Naive B cell (primary cell): ENCODE results near the gene C1QC. TPM values are rescaled to one million over a fixed set of nuclear protein-coding genes. Genes with fewer than 3 reads are reported as not detected.

ENCODE experiments used
- ATAC-seq, 2 donors: fragments of 150-1000 bp; cut with Tn5 transposase; 2 replicates each; pipeline ENCODE4 v1.10.0; 2021; ENCODE audit warnings: low read depth in 2 of 2, mild to moderate bottlenecking in 2 of 2, moderate library complexity in 2 of 2
- DNase-seq: peaks from one replicate; pipeline ENCODE4 v3.0.0; 2022
- H3K27ac Mint-ChIP-seq, 6 donors: one replicate each; pipeline ENCODE4 v1.8.0; 2020 to 2022; ENCODE audit warnings: mild to moderate bottlenecking in 6 of 6, mixed read lengths in 6 of 6, moderate library complexity in 5 of 6, inconsistent platforms in 2 of 6
- H3K27me3 Mint-ChIP-seq, 3 donors: one replicate each; pipeline ENCODE4 v1.8.0; 2021 to 2022; ENCODE audit warnings: mixed read lengths in 3 of 3, mild to moderate bottlenecking in 1 of 3
- H3K36me3 Mint-ChIP-seq, 2 donors: one replicate each; pipeline ENCODE4 v1.8.0; 2020 to 2022; ENCODE audit warnings: mixed read lengths in 2 of 2, inconsistent platforms in 1 of 2, mild to moderate bottlenecking in 1 of 2
- H3K4me1 Mint-ChIP-seq, 3 donors: one replicate each; pipeline ENCODE4 v1.8.0; 2020 to 2022; ENCODE audit warnings: mixed read lengths in 3 of 3, inconsistent platforms in 1 of 3, mild to moderate bottlenecking in 1 of 3, moderate library complexity in 1 of 3
- H3K4me3 Mint-ChIP-seq, 8 donors: one replicate each; pipeline ENCODE4 v1.8.0; 2020 to 2022; ENCODE audit warnings: mild to moderate bottlenecking in 8 of 8, mixed read lengths in 8 of 8, moderate library complexity in 8 of 8, inconsistent platforms in 2 of 8
- H3K9me3 Mint-ChIP-seq, 7 donors: one replicate each; pipeline ENCODE4 v1.8.0; 2020 to 2022; ENCODE audit warnings: mixed read lengths in 7 of 7, mild to moderate bottlenecking in 5 of 7, inconsistent platforms in 2 of 7, moderate library complexity in 1 of 7
- polyA plus RNA-seq, 6 donors: library from polyadenylated mRNA; unstranded; fragments of 300-500 nt; fragmentation: Illumina TruSeq; gene quantifications; one replicate each; pipeline ENCODE4 v1.2.3, GENCODE V29; 2021; ENCODE audit warnings: low read depth in 6 of 6

The C1QC gene
- polyA plus RNA-seq = not detected

- Mint-ChIP-seq H3K4me1 (no peaks in the 10 kb centered on the region), H3K27ac (no peak within 1 kb of the TSS), H3K9me3 (no peaks in the 10 kb centered on the region), H3K36me3 (no peaks in the 10 kb centered on the region), H3K4me3 (no peak within 1 kb of the TSS), H3K27me3 (peaks cover 6 to 35% (median 35%) of the 10 kb centered on the region in 3 donors)
- DNase-seq = no peak
- ATAC-seq = no peak
Observed at GRCh38 chr1:22643381-22643780, at the start of gene C1QC. C1QC (plus strand) TSS chr1:22643633; CDS start chr1:22644024, 391 bp downstream.

- no peak overlapping the region for H3K4me3 Mint-ChIP-seq
- ATAC-seq (no peak), DNase-seq (no peak)
- H3K4me1 Mint-ChIP-seq = no peaks in the 10 kb centered on the region
- H3K36me3 Mint-ChIP-seq = no peaks in the 10 kb centered on the region
- no peak overlapping the region for H3K27ac Mint-ChIP-seq
- H3K9me3 Mint-ChIP-seq = no peaks in the 10 kb centered on the region
- H3K27me3 Mint-ChIP-seq = peaks cover 7 to 57% (median 52%) of the 10 kb centered on the region in 3 donors
Observed at GRCh38 chr1:22594396-22594795, 49.0 kb upstream of the C1QC start.

GRCh38 chr1:22595108-22595507 lies 48.3 kb upstream of the C1QC start:
- H3K4me1 Mint-ChIP-seq = no peaks in the 10 kb centered on the region
- H3K27ac Mint-ChIP-seq = no peak overlapping the region
- H3K4me3 Mint-ChIP-seq = no peak overlapping the region
- ATAC-seq = no peak
- H3K9me3 Mint-ChIP-seq = no peaks in the 10 kb centered on the region
- no peaks in the 10 kb centered on the region for H3K36me3 Mint-ChIP-seq
- DNase-seq = no peak
- H3K27me3 Mint-ChIP-seq = peaks cover 7 to 52% (median 48%) of the 10 kb centered on the region in 3 donors

- peaks cover 7 to 29% (median 25%) of the 10 kb centered on the region in 3 donors for H3K27me3 Mint-ChIP-seq
- peak overlapping the region in 1 of 6 donors; percentile 53 for H3K27ac Mint-ChIP-seq
- H3K9me3 Mint-ChIP-seq = no peaks in the 10 kb centered on the region
- no peaks in the 10 kb centered on the region for H3K4me1 Mint-ChIP-seq
- DNase-seq = no peak
- no peaks in the 10 kb centered on the region for H3K36me3 Mint-ChIP-seq
- no peak for ATAC-seq
- H3K4me3 Mint-ChIP-seq = no peak overlapping the region
Observed at GRCh38 chr1:22597301-22597965, 46.0 kb upstream of the C1QC start.

- no peak overlapping the region for H3K27ac Mint-ChIP-seq
- ATAC-seq (no peak), DNase-seq (no peak)
- H3K9me3 Mint-ChIP-seq = no peaks in the 10 kb centered on the region
- H3K4me1 Mint-ChIP-seq = no peaks in the 10 kb centered on the region
- H3K36me3 Mint-ChIP-seq = no peaks in the 10 kb centered on the region
- H3K4me3 Mint-ChIP-seq = no peak overlapping the region
- H3K27me3 Mint-ChIP-seq = peaks cover 7 to 27% (median 25%) of the 10 kb centered on the region in 3 donors
Observed at GRCh38 chr1:22597996-22598395, 45.4 kb upstream of the C1QC start.

GRCh38 chr1:22598736-22599135 lies 44.7 kb upstream of the C1QC start:
- DNase-seq (no peak), ATAC-seq (no peak)
- Mint-ChIP-seq H3K36me3 (no peaks in the 10 kb centered on the region), H3K27me3 (peaks cover 12 to 32% (median 29%) of the 10 kb centered on the region in 3 donors), H3K4me1 (no peaks in the 10 kb centered on the region), H3K4me3 (no peak overlapping the region), H3K9me3 (no peaks in the 10 kb centered on the region), H3K27ac (no peak overlapping the region)

GRCh38 chr1:22600071-22600816 lies 43.2 kb upstream of the C1QC start:
- Mint-ChIP-seq H3K9me3 (no peaks in the 10 kb centered on the region), H3K27me3 (peaks cover 25 to 44% (median 37%) of the 10 kb centered on the region in 3 donors), H3K4me3 (no peak overlapping the region), H3K4me1 (no peaks in the 10 kb centered on the region), H3K27ac (no peak overlapping the region), H3K36me3 (no peaks in the 10 kb centered on the region)
- ATAC-seq = no peak
- DNase-seq = no peak

- no peak overlapping the region for H3K27ac Mint-ChIP-seq
- peaks cover 29 to 44% (median 34%) of the 10 kb centered on the region in 3 donors for H3K27me3 Mint-ChIP-seq
- ATAC-seq = no peak
- no peaks in the 10 kb centered on the region for H3K36me3 Mint-ChIP-seq
- no peak for DNase-seq
- no peaks in the 10 kb centered on the region for H3K9me3 Mint-ChIP-seq
- H3K4me1 Mint-ChIP-seq = no peaks in the 10 kb centered on the region
- H3K4me3 Mint-ChIP-seq = no peak overlapping the region
Observed at GRCh38 chr1:22600817-22601605, 42.4 kb upstream of the C1QC start.

- no peaks in the 10 kb centered on the region for H3K36me3 Mint-ChIP-seq
- H3K27ac Mint-ChIP-seq = no peak overlapping the region
- H3K27me3 Mint-ChIP-seq = peaks cover 35 to 43% (median 39%) of the 10 kb centered on the region in 3 donors
- H3K9me3 Mint-ChIP-seq = no peaks in the 10 kb centered on the region
- H3K4me1 Mint-ChIP-seq = no peaks in the 10 kb centered on the region
- ATAC-seq = no peak
- no peak for DNase-seq
- no peak overlapping the region for H3K4me3 Mint-ChIP-seq
Observed at GRCh38 chr1:22601610-22602009, 41.8 kb upstream of the C1QC start.

GRCh38 chr1:22602060-22602740 lies 41.2 kb upstream of the C1QC start:
- DNase-seq (no peak), ATAC-seq (no peak)
- no peaks in the 10 kb centered on the region for H3K4me1 Mint-ChIP-seq
- H3K36me3 Mint-ChIP-seq = no peaks in the 10 kb centered on the region
- H3K27ac Mint-ChIP-seq = no peak overlapping the region
- peaks cover 35 to 40% (median 39%) of the 10 kb centered on the region in 3 donors for H3K27me3 Mint-ChIP-seq
- peak overlapping the region in 1 of 8 donors; percentile 56 for H3K4me3 Mint-ChIP-seq
- no peaks in the 10 kb centered on the region for H3K9me3 Mint-ChIP-seq

- DNase-seq = no peak
- peaks cover 0 to 4% (median 0%) of the 10 kb centered on the region in 7 donors for H3K9me3 Mint-ChIP-seq
- no peak for ATAC-seq
- peaks cover 36 to 72% (median 69%) of the 10 kb centered on the region in 3 donors for H3K27me3 Mint-ChIP-seq
- no peak overlapping the region for H3K4me3 Mint-ChIP-seq
- H3K36me3 Mint-ChIP-seq = no peaks in the 10 kb centered on the region
- H3K4me1 Mint-ChIP-seq = no peaks in the 10 kb centered on the region
- no peak overlapping the region for H3K27ac Mint-ChIP-seq
Observed at GRCh38 chr1:22606161-22606560, 37.3 kb upstream of the C1QC start.

- Mint-ChIP-seq H3K27me3 (peaks cover 36 to 80% (median 77%) of the 10 kb centered on the region in 3 donors), H3K4me3 (no peak overlapping the region)
- no peak for ATAC-seq
Observed at GRCh38 chr1:22607154-22607553, 36.3 kb upstream of the C1QC start.

GRCh38 chr1:22608361-22608760 lies 35.1 kb upstream of the C1QC start:
- no peak overlapping the region for H3K4me3 Mint-ChIP-seq

More at GRCh38 chr1:22607154-22607553, 36.3 kb upstream of the C1QC start:
- DNase-seq = no peak
- no peaks in the 10 kb centered on the region for H3K36me3 Mint-ChIP-seq
- H3K27ac Mint-ChIP-seq = no peak overlapping the region
- no peaks in the 10 kb centered on the region for H3K4me1 Mint-ChIP-seq
- peaks cover 0 to 4% (median 0%) of the 10 kb centered on the region in 7 donors for H3K9me3 Mint-ChIP-seq

More at GRCh38 chr1:22608361-22608760, 35.1 kb upstream of the C1QC start:
- DNase-seq (no peak), ATAC-seq (no peak)
- Mint-ChIP-seq H3K36me3 (no peaks in the 10 kb centered on the region), H3K27me3 (peaks cover 35 to 73% (median 73%) of the 10 kb centered on the region in 3 donors), H3K27ac (no peak overlapping the region), H3K9me3 (peaks cover 0 to 4% (median 0%) of the 10 kb centered on the region in 7 donors), H3K4me1 (no peaks in the 10 kb centered on the region)
